ENCODE measurements around the gene DYNC1LI1. TPM values are rescaled to one million over a fixed set of nuclear protein-coding genes. Genes with fewer than 3 reads are reported as not detected.

Gene DYNC1LI1
- polyA plus RNA-seq, 1 donor from 2014 or later = 24.6 TPM

GRCh38 chr3:32480604-32481003, 90.1 kb downstream of the DYNC1LI1 start:
- Mint-ChIP-seq H3K27me3 (no peaks in the 10 kb centered on the region), H3K27ac (no peak overlapping the region), H3K36me3 (peaks cover 25% of the 10 kb centered on the region), H3K4me1 (peaks cover 37 to 48% (median 43%) of the 10 kb centered on the region in 3 donors), H3K9me3 (peaks cover 0 to 4% (median 0%) of the 10 kb centered on the region in 3 donors), H3K4me3 (no peak overlapping the region)

Other genes starting within 250 kb of the DYNC1LI1 start
- gene CMTM7, start 179.0 kb downstream of the DYNC1LI1 start, polyA plus RNA-seq = 141 TPM
- 125 TPM for gene CMTM6, start 68.0 kb downstream of the DYNC1LI1 start, polyA plus RNA-seq
- gene CNOT10, start 114.3 kb upstream of the DYNC1LI1 start, polyA plus RNA-seq = 23.1 TPM
- gene TRIM71, start 247.1 kb upstream of the DYNC1LI1 start, polyA plus RNA-seq = not detected